ENCODE measurements around the gene MAML2.

- TF ChIP-seq REST (IDR thresholded peaks at IDR 0.05; ENCODE audit: low read depth, low read length) (no peak), CTCF (IDR thresholded peaks at IDR 0.05) (no peak), CHD2 (IDR thresholded peaks at IDR 0.05; ENCODE audit: low read length, partially characterized antibody) (no peak), GATA2 (CRISPR knock-in tag; IDR thresholded peaks at IDR 0.05) (no peak), JUND (IDR thresholded peaks at IDR 0.05) (no peak), FOXJ3 (CRISPR knock-in tag; IDR thresholded peaks at IDR 0.05) (no peak), RAD21 (IDR thresholded peaks at IDR 0.05; ENCODE audit: low read length) (no peak), NFIC (IDR thresholded peaks at IDR 0.05; ENCODE audit: borderline replicate concordance) (no peak), ELF1 (IDR thresholded peaks at IDR 0.05) (no peak), USF2 (IDR thresholded peaks at IDR 0.05; ENCODE audit: borderline replicate concordance, low read depth, low read length) (no peak), YY1 (IDR thresholded peaks at IDR 0.05; ENCODE audit: low read depth) (no peak), POLR2AphosphoS5 (IDR thresholded peaks at IDR 0.05; ENCODE audit: low read depth, low read length) (no peak), GABPA (IDR thresholded peaks at IDR 0.05; ENCODE audit: low read depth) (no peak)
These were observed 298.2 kb downstream of the MAML2 start for GRCh38 chr11:96044747-96045146.

All from SK-N-SH (cell line).